Right lobe of liver (tissue), 6 donors: ENCODE measurements around the gene KRTAP20-4. TPM values are rescaled to one million over a fixed set of nuclear protein-coding genes. Genes with fewer than 3 reads are reported as not detected.

ENCODE experiments used
- ATAC-seq, 4 donors: fragments of 200-7000 bp; cut with Tn5 transposase; one replicate each; pipeline ENCODE4 v1.9.1; 2020; ENCODE audit warnings: mild to moderate bottlenecking in 4 of 4, moderate library complexity in 4 of 4
- DNase-seq, 3 donors: peaks; one replicate each; pipeline ENCODE4 v3.0.0-alpha.2; 2020
- H3K27ac ChIP-seq, 3 donors: fragments of 200-600 bp; one replicate each; pipeline ENCODE4 v1.8.0; 2022
- H3K27me3 ChIP-seq, 2 donors: fragments of 200-600 bp; one replicate each; pipeline ENCODE4 v1.8.0; 2022
- H3K36me3 ChIP-seq, 4 donors: fragments of 200-600 bp; sonication (generic) in 1 of 4; one replicate each; pipeline versions ENCODE4 v1.5.1 to v1.8.0; 2017 to 2022; ENCODE audit warnings: control low read depth in 1 of 4
- H3K4me1 ChIP-seq, 4 donors: fragments of 200-600 bp; sonication (generic) in 1 of 4; one replicate each; pipeline versions ENCODE4 v1.5.1 to v1.8.0; 2017 to 2022; ENCODE audit warnings: control low read depth in 1 of 4
- H3K4me3 ChIP-seq, 3 donors: fragments of 200-600 bp; one replicate each; pipeline ENCODE4 v1.8.0; 2022
- H3K9me3 ChIP-seq, 4 donors: fragments of 200-600 bp; sonication (generic) in 1 of 4; one replicate each; pipeline versions ENCODE4 v1.5.1 to v1.8.0; 2017 to 2022; ENCODE audit warnings: control low read depth in 1 of 4
- CTCF ChIP-seq, 4 donors: fragments of 200-600 bp in 3 of 4; fragments of 450-650 bp in 1 of 4; IDR thresholded peaks; one replicate each; pipeline versions ENCODE4 v1.5.1 to v1.8.0; 2016 to 2022; ENCODE audit warnings: antibody characterized with exemption in 4 of 4, mild to moderate bottlenecking in 2 of 4
- POLR2A ChIP-seq: fragments of 450-650 bp; IDR thresholded peaks from one replicate; pipeline ENCODE4 v1.6.1; 2017; ENCODE audit warnings: antibody characterized with exemption, mild to moderate bottlenecking
- WGBS: methylation state at CpG from one replicate; pipeline ENCODE4 v1.1.6; 2018; ENCODE audit warnings: low coverage, low lambda C conversion rate; ENCODE audit not compliant: insufficient coverage; ENCODE audit errors: missing lambda C conversion rate; 5-methylcytosine and 5-hydroxymethylcytosine counted together
- intact Hi-C, 2 donors: fragments of 100-400 bp; cut with DNase I; formaldehyde crosslinking; loops; one replicate each; pipeline versions ENCODE4 v1.11.2 to v1.14.1; 2022
- total RNA-seq, 6 experiments: library from RNA; depleted of rRNA in 2 of 6; stranded (reverse); fragments of >200 nt in 2 of 6; fragmentation: NEBNext Ultra II Directional in 3 of 6; extraction: Animal tissue kit (Norgen Biotek cat#: 25700) in 3 of 6; gene quantifications; one replicate each; pipeline versions ENCODE4 v1.1.0 to v1.2.4, GENCODE V29; 2016 to 2023
- donor health status: DM: no; HTN: yes; CAD: no.
- donor health status: DM: no; HTN: no; CAD: no.
- donor health status: DM: no; HTN: no; CAD: no.
- donor health status: DM: no; HTN: yes; CAD: no.
- donor health status: DM: no; HTN: yes; CAD: no.

KRTAP20-4 gene
- total RNA-seq, 6 experiments from 2014 or later, result not detected

GRCh38 chr21:30634906-30635305 lies 14.5 kb downstream of the KRTAP20-4 start, which contains the start of gene KRTAP20-2:
Gene KRTAP20-2 (plus strand): TSS chr21:30635206. CDS start chr21:30635264, 58 bp downstream.
- Histone ChIP-seq H3K27ac (no peak within 1 kb of the TSS), H3K4me3 (no peak within 1 kb of the TSS), H3K4me1 (no peaks in the 10 kb centered on the region), H3K27me3 (no peaks in the 10 kb centered on the region), H3K36me3 (no peaks in the 10 kb centered on the region), H3K9me3 (no peaks in the 10 kb centered on the region)
- TF ChIP-seq CTCF (IDR thresholded peaks at IDR 0.05) (no peak), POLR2A (no peak)
- DNase-seq, result no peak
- no CpG with 5 or more reads among the region's 1 CpG for WGBS
- no peak for ATAC-seq
- intact Hi-C loops, result no loop called here

- Histone ChIP-seq H3K27ac (no peak overlapping the region), H3K36me3 (no peaks in the 10 kb centered on the region), H3K4me1 (no peaks in the 10 kb centered on the region), H3K9me3 (no peaks in the 10 kb centered on the region), H3K4me3 (no peak overlapping the region), H3K27me3 (no peaks in the 10 kb centered on the region)
- 90% methylated on average over 3 of the region's 3 CpGs for WGBS
- DNase-seq (no peak), ATAC-seq (no peak)
- intact Hi-C loops, result no loop called here
- no peak for TF ChIP-seq CTCF (IDR thresholded peaks at IDR 0.05)
- no peak for TF ChIP-seq POLR2A
Observed at GRCh38 chr21:30638686-30639085, 18.3 kb downstream of the KRTAP20-4 start.

- Histone ChIP-seq H3K4me3 (no peak within 1 kb of the TSS), H3K4me1 (no peaks in the 10 kb centered on the region), H3K36me3 (no peaks in the 10 kb centered on the region), H3K27me3 (no peaks in the 10 kb centered on the region), H3K9me3 (no peaks in the 10 kb centered on the region), H3K27ac (no peak within 1 kb of the TSS)
- intact Hi-C loops, result no loop called here
- 65% methylated on average over 2 of the region's 2 CpGs for WGBS
- no peak for ATAC-seq
- no peak for DNase-seq
- TF ChIP-seq POLR2A (no peak), CTCF (IDR thresholded peaks at IDR 0.05) (no peak)
Observed at GRCh38 chr21:30642564-30642963, 22.1 kb downstream of the KRTAP20-4 start, which contains the start of gene KRTAP20-3. Gene KRTAP20-3 (plus strand): TSS chr21:30642864.

DNA sequence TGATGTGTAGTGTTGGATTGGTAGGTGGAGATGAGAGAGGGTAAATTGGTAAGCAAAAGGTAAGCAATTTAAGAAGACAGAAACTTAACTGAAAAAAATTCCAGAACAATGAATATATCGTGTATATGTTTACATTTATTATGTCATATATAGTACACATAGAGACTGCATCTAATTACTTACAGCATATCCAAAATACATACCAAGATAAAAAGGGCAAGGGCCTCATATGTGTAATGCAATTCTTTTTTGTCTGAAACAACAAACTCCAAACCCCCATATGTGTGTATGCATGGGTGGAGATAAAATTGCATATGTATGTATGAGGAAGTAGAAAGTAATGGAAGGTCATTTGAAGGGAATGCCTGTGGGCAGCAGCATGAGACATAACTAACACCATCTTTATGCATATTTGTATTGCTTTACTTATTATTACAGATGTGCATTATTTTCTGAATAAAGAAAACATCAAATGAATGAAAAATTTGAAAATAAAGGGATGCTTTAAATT lies 26.5 kb downstream of the KRTAP20-4 start:
- no peak for TF ChIP-seq CTCF (IDR thresholded peaks at IDR 0.05)
- no peak for TF ChIP-seq POLR2A
- H3K4me1 ChIP-seq, result no peaks in the 10 kb centered on the region
- intact Hi-C loops, result no loop called here
- no peak for DNase-seq
- H3K9me3 ChIP-seq, result no peaks in the 10 kb centered on the region
- no peak for ATAC-seq
- H3K27ac ChIP-seq, result no peak overlapping the region
- no peak overlapping the region for H3K4me3 ChIP-seq
- H3K27me3 ChIP-seq, result no peaks in the 10 kb centered on the region
- no peaks in the 10 kb centered on the region for H3K36me3 ChIP-seq
- 27% methylated on average over 1 of the region's 1 CpG for WGBS

- no peaks in the 10 kb centered on the region for H3K36me3 ChIP-seq
- no peaks in the 10 kb centered on the region for H3K4me1 ChIP-seq
- H3K27me3 ChIP-seq, result no peaks in the 10 kb centered on the region
- no peaks in the 10 kb centered on the region for H3K9me3 ChIP-seq
- ATAC-seq (no peak), DNase-seq (no peak)
- TF ChIP-seq POLR2A (no peak), CTCF (IDR thresholded peaks at IDR 0.05) (no peak)
- no peak overlapping the region for H3K27ac ChIP-seq
- intact Hi-C loops, result no loop called here
- H3K4me3 ChIP-seq, result no peak overlapping the region
Observed at GRCh38 chr21:30652891-30653290, 32.5 kb downstream of the KRTAP20-4 start.
